D721Med (cell line): ENCODE results near the gene RPP25.

Experiments
- DNase-seq: peaks from one replicate; pipeline ENCODE4 v3.0.0; 2011; ENCODE audit warnings: low spot score; ENCODE audit not compliant: insufficient read length
- FAIRE-seq: peaks from 2 replicates; lab custom pipeline; 2011; peaks lifted over from hg19 to GRCh38; lab: Jason Lieb, UNC
- CTCF ChIP-seq: IDR thresholded peaks from 2 replicates; pipeline ENCODE4 v1.5.1; 2012; ENCODE audit warnings: mild to moderate bottlenecking, control low read depth; ENCODE audit not compliant: insufficient read depth; ENCODE audit errors: missing control alignments

RPP25 gene

GRCh38 chr15:74995182-74995778, 38.7 kb upstream of the RPP25 start, which contains the start of gene SCAMP5:
TSS of gene SCAMP5 (plus strand) at chr15:74995563. CDS start at chr15:75011840, 16,277 bp downstream.
- FAIRE-seq: no peak
- TF ChIP-seq CTCF: no peak
- DNase-seq: peak; percentile 70

GRCh38 chr15:74994685-74995084, 38.1 kb upstream of the RPP25 start:
- no peak for FAIRE-seq
- DNase-seq: no peak
- no peak for TF ChIP-seq CTCF

- FAIRE-seq: no peak
- no peak for DNase-seq
- no peak for TF ChIP-seq CTCF
These were observed 37.7 kb upstream of the RPP25 start for GRCh38 chr15:74994236-74994635.

- TF ChIP-seq CTCF: no peak
- FAIRE-seq (no peak), DNase-seq (no peak)
These were observed 36.0 kb upstream of the RPP25 start for GRCh38 chr15:74992619-74993018.

- TF ChIP-seq CTCF: no peak
- no peak for DNase-seq
- no peak for FAIRE-seq
These were observed 33.0 kb upstream of the RPP25 start for GRCh38 chr15:74989527-74989926.

- TF ChIP-seq CTCF: peak; percentile 24
- DNase-seq: no peak
- FAIRE-seq: no peak
These were observed 31.6 kb upstream of the RPP25 start for GRCh38 chr15:74988007-74988800.
